GM19468 (cell line): ENCODE results near the gene STXBP5L.
"Not testable (repeated sequence)": the region's sequence is repeated elsewhere in the genome, so short reads cannot be mapped to it uniquely, and the experiment has no call there.

ENCODE experiments used
- ATAC-seq: cut with Tn5 transposase; IDR thresholded peaks from one replicate; pipeline ENCODE4 v1.9.1; 2021; ENCODE audit warnings: mild to moderate bottlenecking, moderate library complexity, moderate number of reproducible peaks; ENCODE audit not compliant: unreplicated experiment; ENCODE audit errors: extremely low read depth

The STXBP5L gene

GRCh38 chr3:121223116-121223515 is 315.1 kb downstream of the STXBP5L start:
- ATAC-seq: no peak

GRCh38 chr3:121228971-121229370 is 321.0 kb downstream of the STXBP5L start:
- no peak for ATAC-seq

- ATAC-seq: not testable (repeated sequence)
These were observed 322.2 kb downstream of the STXBP5L start for GRCh38 chr3:121230194-121230593.

- ATAC-seq: no peak
These were observed 323.9 kb downstream of the STXBP5L start for GRCh38 chr3:121231872-121232271.

- no peak for ATAC-seq
These were observed 324.6 kb downstream of the STXBP5L start for GRCh38 chr3:121232309-121233225.

GRCh38 chr3:121243208-121243607 is 335.2 kb downstream of the STXBP5L start:
- no peak for ATAC-seq

- ATAC-seq: no peak
These were observed 344.7 kb downstream of the STXBP5L start for GRCh38 chr3:121252676-121253075.

GRCh38 chr3:121269389-121269788 is 361.4 kb downstream of the STXBP5L start:
- no peak for ATAC-seq

GRCh38 chr3:121274411-121274810 is 366.4 kb downstream of the STXBP5L start:
- no peak for ATAC-seq

- ATAC-seq: no peak
These were observed 387.4 kb downstream of the STXBP5L start for GRCh38 chr3:121295452-121295851.

- no peak for ATAC-seq
These were observed 388.0 kb downstream of the STXBP5L start for GRCh38 chr3:121295979-121296378.

GRCh38 chr3:121324320-121324719 is 416.3 kb downstream of the STXBP5L start:
- ATAC-seq: no peak

GRCh38 chr3:121330118-121330517 is 422.1 kb downstream of the STXBP5L start:
- no peak for ATAC-seq

- no peak for ATAC-seq
These were observed 422.6 kb downstream of the STXBP5L start for GRCh38 chr3:121330634-121331033.

GRCh38 chr3:121355960-121356359 is 448.0 kb downstream of the STXBP5L start:
- not testable (repeated sequence) for ATAC-seq

GRCh38 chr3:121362035-121362734 is 454.2 kb downstream of the STXBP5L start:
- no peak for ATAC-seq

GRCh38 chr3:121388308-121388707 is 480.3 kb downstream of the STXBP5L start:
- ATAC-seq: not testable (repeated sequence)

GRCh38 chr3:121395967-121396366 is 488.0 kb downstream of the STXBP5L start:
- not testable (repeated sequence) for ATAC-seq

GRCh38 chr3:121398051-121398450 is 490.0 kb downstream of the STXBP5L start:
- ATAC-seq: not testable (repeated sequence)

GRCh38 chr3:121399820-121400219 is 491.8 kb downstream of the STXBP5L start:
- no peak for ATAC-seq

GRCh38 chr3:121405631-121406030 is 497.6 kb downstream of the STXBP5L start:
- ATAC-seq: no peak
